RWPE1 (cell line): Measurements from ENCODE around the gene PZP.

ENCODE experiments used
- CTCF ChIA-PET: fragments of 350-600 bp; sonication (Branson Sonifier 250); formaldehyde crosslinking; extraction: SDS; loops from one replicate; lab custom pipeline; 2021; lab: Yijun Ruan, JAX
- POLR2A ChIA-PET: fragments of 400-600 bp; formaldehyde crosslinking; extraction: SDS; loops from one replicate; lab custom pipeline; 2020; ENCODE audit warnings: antibody characterized with exemption; ENCODE audit not compliant: low non-redundant PET; lab: Yijun Ruan, JAX
- DNase-seq: peaks from one replicate; pipeline ENCODE4 v3.0.0; 2012; ENCODE audit warnings: low spot score
- H3K27ac ChIP-seq: fragments of 450-650 bp; 2 replicates; pipeline ENCODE4 v1.5.1; 2017
- TF ChIP-seq, protein P1 (sequence below): fragments of 450-650 bp; conservative IDR thresholded peaks from 2 replicates; pipeline ENCODE4 v1.5.1; 2017; ENCODE audit warnings: low read depth, mild to moderate bottlenecking

Gene PZP

DNA sequence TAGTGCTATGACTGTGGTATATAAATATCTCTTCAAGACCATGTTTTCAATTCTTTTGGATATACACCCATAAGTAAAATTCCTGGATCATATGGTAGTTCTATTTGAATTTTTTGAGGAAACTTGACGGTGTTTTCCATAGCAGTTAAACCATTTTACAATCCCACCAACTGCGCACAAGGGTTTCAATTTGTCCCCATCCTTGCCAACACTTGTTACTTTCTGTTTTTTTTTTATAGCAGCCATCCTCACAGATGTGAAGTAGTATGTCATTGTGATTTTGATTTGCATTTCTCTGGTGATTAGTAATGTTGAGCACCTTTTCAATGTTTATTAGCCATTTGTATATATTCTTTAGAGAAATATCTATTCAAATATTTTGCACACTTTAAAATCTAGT is 78.0 kb downstream of the PZP start:
- TF ChIP-seq, protein P1, sequence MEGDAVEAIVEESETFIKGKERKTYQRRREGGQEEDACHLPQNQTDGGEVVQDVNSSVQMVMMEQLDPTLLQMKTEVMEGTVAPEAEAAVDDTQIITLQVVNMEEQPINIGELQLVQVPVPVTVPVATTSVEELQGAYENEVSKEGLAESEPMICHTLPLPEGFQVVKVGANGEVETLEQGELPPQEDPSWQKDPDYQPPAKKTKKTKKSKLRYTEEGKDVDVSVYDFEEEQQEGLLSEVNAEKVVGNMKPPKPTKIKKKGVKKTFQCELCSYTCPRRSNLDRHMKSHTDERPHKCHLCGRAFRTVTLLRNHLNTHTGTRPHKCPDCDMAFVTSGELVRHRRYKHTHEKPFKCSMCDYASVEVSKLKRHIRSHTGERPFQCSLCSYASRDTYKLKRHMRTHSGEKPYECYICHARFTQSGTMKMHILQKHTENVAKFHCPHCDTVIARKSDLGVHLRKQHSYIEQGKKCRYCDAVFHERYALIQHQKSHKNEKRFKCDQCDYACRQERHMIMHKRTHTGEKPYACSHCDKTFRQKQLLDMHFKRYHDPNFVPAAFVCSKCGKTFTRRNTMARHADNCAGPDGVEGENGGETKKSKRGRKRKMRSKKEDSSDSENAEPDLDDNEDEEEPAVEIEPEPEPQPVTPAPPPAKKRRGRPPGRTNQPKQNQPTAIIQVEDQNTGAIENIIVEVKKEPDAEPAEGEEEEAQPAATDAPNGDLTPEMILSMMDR, result no peak
- H3K27ac ChIP-seq, result no peak overlapping the region
- POLR2A ChIA-PET, result no interaction called here
- DNase-seq, result no peak
- CTCF ChIA-PET, result no interaction called here

DNA sequence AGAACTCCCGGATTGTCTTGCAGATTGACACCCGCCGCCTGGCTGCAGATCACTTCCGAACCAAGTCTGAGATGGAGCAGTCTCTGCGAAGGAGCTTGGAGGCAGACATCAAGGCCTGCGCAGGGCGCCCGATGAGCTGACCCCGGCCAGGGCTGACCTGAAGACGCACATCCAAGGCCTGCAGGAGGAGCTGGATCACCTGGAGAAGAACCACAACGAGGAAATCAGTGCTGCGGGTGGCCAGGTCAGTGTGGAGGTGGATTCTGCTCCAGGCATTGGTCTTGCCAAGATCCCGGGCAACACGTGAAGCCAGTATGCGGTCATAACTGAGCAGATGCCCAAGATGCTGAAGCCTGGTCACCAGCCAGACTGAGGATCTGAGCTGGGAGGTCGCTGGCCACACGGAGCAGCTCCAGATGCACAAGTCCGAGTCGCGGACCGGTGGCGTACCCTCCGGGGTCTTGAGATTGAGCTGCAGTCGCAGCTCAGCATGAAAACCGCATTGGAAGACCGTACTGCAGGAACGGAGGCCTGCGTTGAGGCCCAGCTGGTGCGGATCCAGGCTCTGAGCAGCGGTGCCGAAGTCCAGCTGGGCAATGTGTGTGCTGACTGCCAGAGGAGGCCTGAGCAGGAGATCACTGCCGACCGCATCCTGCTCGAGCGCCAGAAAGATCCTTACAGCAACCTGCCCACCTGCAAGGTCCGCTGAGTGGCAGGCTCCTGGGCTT is 80.1 kb downstream of the PZP start:
- TF ChIP-seq, protein P1, result no peak
- no peak for DNase-seq
- H3K27ac ChIP-seq, result no peak overlapping the region
- CTCF ChIA-PET, result interaction anchor here (0.7 kb wide), 1 partner anchor 60 kb away, joined by 7 read pairs; no protein-coding TSS in a partner anchor
- POLR2A ChIA-PET, result no interaction called here

DNA sequence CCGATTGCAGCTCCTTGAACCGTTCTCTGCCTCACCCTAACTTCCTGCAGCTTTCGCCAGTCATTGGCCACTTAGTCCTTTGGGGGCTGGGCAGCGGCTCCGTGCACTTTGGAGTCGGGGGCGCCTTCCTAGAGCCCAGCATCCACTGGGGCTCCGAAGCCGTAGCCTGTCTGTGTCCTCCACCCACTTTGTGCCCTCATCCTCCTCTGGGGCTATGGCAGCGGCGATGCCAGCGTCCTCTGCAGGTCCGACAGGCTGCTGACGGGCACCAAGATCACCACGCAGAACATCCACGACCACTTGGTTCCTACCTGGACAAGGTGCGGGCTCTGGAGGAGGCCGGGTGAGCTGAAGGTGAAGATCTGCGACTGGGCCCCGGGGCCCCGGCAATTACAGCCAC is 80.7 kb downstream of the PZP start:
- CTCF ChIA-PET, result no interaction called here
- POLR2A ChIA-PET, result no interaction called here

DNA sequence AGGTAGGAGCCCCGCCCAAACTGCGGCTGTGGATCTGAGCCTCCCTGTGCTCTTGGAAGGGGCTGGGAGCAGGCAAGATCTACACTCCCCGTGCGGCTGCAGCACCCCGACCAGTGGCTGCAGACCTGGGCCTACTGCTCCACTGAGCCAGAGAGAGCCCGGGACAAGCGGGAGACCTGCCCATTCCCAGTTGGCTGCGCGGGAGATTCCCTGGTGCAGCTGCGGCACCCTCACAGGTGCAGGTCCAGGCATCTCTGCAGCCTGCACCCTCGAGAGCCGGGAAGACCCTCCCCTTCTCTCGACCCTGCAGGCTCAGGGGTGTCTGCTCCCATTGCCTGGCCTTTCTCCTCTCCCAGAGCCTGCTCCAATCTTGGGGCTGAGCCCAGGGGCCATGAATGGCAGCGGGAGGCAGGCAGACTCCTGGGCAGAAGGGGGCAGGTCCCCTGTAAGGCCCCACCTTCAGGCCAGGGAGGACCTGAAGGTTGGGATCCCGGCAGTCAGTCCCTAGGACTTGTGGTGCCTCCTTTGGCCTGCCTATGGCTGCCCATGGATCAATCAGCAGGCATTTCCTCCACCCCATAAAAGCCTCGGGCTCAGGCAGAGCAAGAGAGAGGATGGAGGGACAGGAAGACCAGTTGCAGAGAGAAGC is 83.7 kb downstream of the PZP start:
- ChIA-PET POLR2A (no interaction called here), CTCF (no interaction called here)
- TF ChIP-seq, protein P1, result no peak
- no peak overlapping the region for H3K27ac ChIP-seq
- no peak for DNase-seq

More for the DNA sequence above, 80.7 kb downstream of the PZP start:
- no peak overlapping the region for H3K27ac ChIP-seq
- DNase-seq, result no peak
- TF ChIP-seq, protein P1, result no peak

DNA sequence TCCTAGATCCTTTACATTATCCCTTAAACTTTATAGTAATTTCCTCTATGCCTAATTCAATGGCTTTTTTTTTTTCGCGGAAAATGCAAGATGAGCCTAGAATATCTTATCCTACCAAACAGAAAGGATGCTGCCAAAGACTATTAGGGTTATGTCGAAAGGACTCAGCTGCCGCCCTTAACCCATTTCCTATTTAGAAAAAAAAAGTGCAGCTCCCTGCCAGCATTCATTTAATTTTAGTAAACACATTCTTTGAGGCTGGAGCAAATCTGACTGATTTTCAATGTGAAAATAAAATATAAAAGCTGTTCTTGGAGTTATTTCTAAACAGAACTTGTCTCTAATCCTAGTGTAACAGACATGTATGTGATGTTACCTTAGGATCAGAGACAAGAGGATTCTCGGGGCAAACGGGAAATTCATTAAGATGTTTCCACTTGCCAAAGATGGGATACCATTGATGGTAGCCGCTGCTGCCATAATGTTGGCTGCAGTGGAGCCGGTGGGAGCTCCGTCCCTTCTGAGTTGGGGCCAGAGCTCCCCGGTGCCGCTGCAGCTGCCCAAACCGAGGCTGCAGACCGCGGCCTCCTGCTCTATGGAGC is 84.3 kb downstream of the PZP start:
- CTCF ChIA-PET, result no interaction called here
- TF ChIP-seq, protein P1, result no peak
- POLR2A ChIA-PET, result no interaction called here
- no peak for DNase-seq
- no peak overlapping the region for H3K27ac ChIP-seq

DNA sequence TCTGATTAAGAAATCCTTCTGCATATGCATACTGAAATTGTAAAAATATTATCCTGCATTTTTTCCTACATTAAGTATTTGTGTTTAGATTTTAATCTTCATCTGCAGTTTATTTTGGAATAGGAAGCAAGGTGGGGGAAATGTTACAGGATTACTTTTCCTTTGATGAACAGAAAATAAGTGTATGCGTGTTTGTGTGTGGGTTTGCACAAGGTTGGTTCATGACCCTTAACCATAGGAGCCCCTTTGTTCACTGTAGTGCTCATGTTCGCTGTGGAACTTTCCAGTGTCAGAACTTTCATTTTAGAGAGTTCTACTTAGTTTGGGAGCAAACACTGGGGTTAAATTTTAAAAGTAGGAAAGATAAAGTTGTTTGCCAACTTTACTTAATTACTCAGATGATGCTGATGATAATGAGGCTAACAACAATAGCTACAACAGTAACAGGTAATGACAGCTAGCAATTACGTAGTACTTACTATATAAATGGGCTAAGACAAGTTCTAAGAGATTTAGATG is 86.0 kb downstream of the PZP start:
- TF ChIP-seq, protein P1, result no peak
- no peak overlapping the region for H3K27ac ChIP-seq
- ChIA-PET CTCF (no interaction called here), POLR2A (no interaction called here)
- no peak for DNase-seq
